Loucy (cell line): ENCODE measurements around the gene PDLIM4.

Source experiments
- CTCF ChIP-seq: fragments of 200-600 bp; sonication (generic); conservative IDR thresholded peaks from 2 replicates; pipeline ENCODE4 v1.5.1; 2014; ENCODE audit warnings: mild to moderate bottlenecking, antibody characterized with exemption, low read length
- EZH2phosphoT487 ChIP-seq: fragments of 200-600 bp; IDR thresholded peaks from 2 replicates; pipeline ENCODE4 v1.6.1; 2018; ENCODE audit warnings: antibody characterized with exemption, mild to moderate bottlenecking, moderate library complexity, borderline replicate concordance

DNA sequence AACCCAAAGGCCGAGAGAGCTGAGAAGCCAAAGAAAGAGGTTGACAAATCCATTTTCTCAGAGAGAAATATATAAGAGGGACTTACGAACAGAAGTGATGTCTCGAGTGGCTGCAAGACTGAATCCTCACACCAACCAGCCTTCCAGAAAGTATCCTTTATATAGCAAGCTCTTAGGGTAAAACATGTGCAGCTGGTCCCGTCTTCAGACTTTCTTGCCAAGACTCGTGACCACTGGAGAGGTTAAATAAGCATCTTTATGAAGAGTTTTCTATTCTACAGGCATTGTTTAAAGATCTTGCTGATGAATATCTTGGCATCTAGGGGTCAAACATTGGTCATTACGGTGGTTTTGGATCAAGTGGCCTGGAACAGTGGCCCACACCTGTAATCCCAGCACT lies 19.8 kb downstream of the PDLIM4 start:
- TF ChIP-seq CTCF: no peak
- TF ChIP-seq EZH2phosphoT487: no peak
